ENCODE results near the gene AGAP2.
"Not testable (repeated sequence)": the region's sequence is repeated elsewhere in the genome, so short reads cannot be mapped to it uniquely, and the experiment has no call there.

AGAP2 gene

GRCh38 chr12:57738661-57739237 lies at the start of gene AGAP2:
Gene AGAP2 (minus strand): TSS chr12:57738742. CDS start chr12:57738246, 496 bp downstream.
- no peak for DNase-seq (ENCODE audit: low read depth in 2 of 3, low spot score in 1 of 3)

- DNase-seq (ENCODE audit: low read depth in 2 of 3, low spot score in 1 of 3) = no peak
Measured at GRCh38 chr12:57783861-57784260, 45.3 kb upstream of the AGAP2 start.

- DNase-seq (ENCODE audit: low read depth in 2 of 3, low spot score in 1 of 3) = no peak
Measured at GRCh38 chr12:57783466-57783801, 44.9 kb upstream of the AGAP2 start.

- DNase-seq (ENCODE audit: low read depth in 2 of 3, low spot score in 1 of 3) = peak; percentile 93 to 98 (median 97)
Measured at GRCh38 chr12:57782608-57783465, 44.3 kb upstream of the AGAP2 start, which contains the start of gene TSFM. Gene TSFM (plus strand): TSS chr12:57782787. CDS start chr12:57782802, 15 bp downstream.

- no peak for DNase-seq (ENCODE audit: low read depth in 2 of 3, low spot score in 1 of 3)
Measured at GRCh38 chr12:57782243-57782607, 43.7 kb upstream of the AGAP2 start.

GRCh38 chr12:57781801-57782200 lies 43.3 kb upstream of the AGAP2 start:
- DNase-seq (ENCODE audit: low read depth in 2 of 3, low spot score in 1 of 3) = no peak

GRCh38 chr12:57781244-57781643 lies 42.7 kb upstream of the AGAP2 start:
- DNase-seq (ENCODE audit: low read depth in 2 of 3, low spot score in 1 of 3) = no peak

GRCh38 chr12:57780284-57780897 lies 41.8 kb upstream of the AGAP2 start:
- DNase-seq (ENCODE audit: low read depth in 2 of 3, low spot score in 1 of 3) = no peak

- DNase-seq (ENCODE audit: low read depth in 2 of 3, low spot score in 1 of 3) = no peak
Measured at GRCh38 chr12:57779736-57780135, 41.2 kb upstream of the AGAP2 start.

GRCh38 chr12:57777911-57778310 lies 39.4 kb upstream of the AGAP2 start:
- no peak for DNase-seq (ENCODE audit: low read depth in 2 of 3, low spot score in 1 of 3)

GRCh38 chr12:57777367-57777766 lies 38.8 kb upstream of the AGAP2 start:
- DNase-seq (ENCODE audit: low read depth in 2 of 3, low spot score in 1 of 3) = no peak

GRCh38 chr12:57776247-57776587 lies 37.7 kb upstream of the AGAP2 start:
- no peak for DNase-seq (ENCODE audit: low read depth in 2 of 3, low spot score in 1 of 3)

GRCh38 chr12:57775563-57776246 lies 37.2 kb upstream of the AGAP2 start:
- no peak for DNase-seq (ENCODE audit: low read depth in 2 of 3, low spot score in 1 of 3)

GRCh38 chr12:57775044-57775443 lies 36.5 kb upstream of the AGAP2 start:
- no peak for DNase-seq (ENCODE audit: low read depth in 2 of 3, low spot score in 1 of 3)

GRCh38 chr12:57774634-57775033 lies 36.1 kb upstream of the AGAP2 start:
- not testable (repeated sequence) for DNase-seq (ENCODE audit: low read depth in 2 of 3, low spot score in 1 of 3)

- DNase-seq (ENCODE audit: low read depth in 2 of 3, low spot score in 1 of 3) = peak in 1 of 3 donors; percentile 54
Measured at GRCh38 chr12:57772429-57773322, 34.1 kb upstream of the AGAP2 start, which contains the start of gene EEF1AKMT3. Gene EEF1AKMT3 (plus strand): TSS chr12:57772614. CDS start chr12:57772725, 111 bp downstream.

- DNase-seq (ENCODE audit: low read depth in 2 of 3, low spot score in 1 of 3) = peak; percentile 91 to 92 (median 91)
Measured at GRCh38 chr12:57771873-57772428, 33.4 kb upstream of the AGAP2 start, which contains the start of gene METTL1. Gene METTL1 (minus strand): TSS chr12:57772105. CDS start chr12:57772083, 22 bp downstream.

GRCh38 chr12:57771236-57771872 lies 32.8 kb upstream of the AGAP2 start:
- peak; percentile 86 to 91 (median 88) for DNase-seq (ENCODE audit: low read depth in 2 of 3, low spot score in 1 of 3)

GRCh38 chr12:57770734-57771133 lies 32.2 kb upstream of the AGAP2 start:
- DNase-seq (ENCODE audit: low read depth in 2 of 3, low spot score in 1 of 3) = no peak

GRCh38 chr12:57769594-57769993 lies 31.1 kb upstream of the AGAP2 start:
- no peak for DNase-seq (ENCODE audit: low read depth in 2 of 3, low spot score in 1 of 3)

Data from stimulated activated CD4-positive, alpha-beta T cell treated with anti-CD3 and anti-CD28 coated beads, Interleukin-12 subunit alpha, Interleukin-12 subunit beta, amount 100 ng/mL, for 48 hours (primary cell).